Astrocyte of the spinal cord (primary cell): Measurements from ENCODE around the gene UBASH3B.

ENCODE experiments used
- DNase-seq: peaks from one replicate; pipeline ENCODE4 v3.0.0; 2011; ENCODE audit warnings: low read depth, low spot score
- H3K4me3 ChIP-seq: 2 replicates; pipeline ENCODE4 v1.5.1; 2011; ENCODE audit warnings: low read depth, mild to moderate bottlenecking, low read length, moderate library complexity
- in situ Hi-C: cut with HindIII; loops from 2 replicates; pipeline ENCODE4 v1.10.0; 2017; ENCODE audit warnings: low sequenced_read_pairs
- TF ChIP-seq, protein P1 (sequence below): IDR thresholded peaks from 2 replicates; pipeline ENCODE4 v1.5.1; 2012; ENCODE audit warnings: low read depth, mild to moderate bottlenecking, low read length, inconsistent platforms

UBASH3B gene

GRCh38 chr11:122691549-122692150 lies 36.1 kb downstream of the UBASH3B start:
- no peak for DNase-seq
- TF ChIP-seq, protein P1, sequence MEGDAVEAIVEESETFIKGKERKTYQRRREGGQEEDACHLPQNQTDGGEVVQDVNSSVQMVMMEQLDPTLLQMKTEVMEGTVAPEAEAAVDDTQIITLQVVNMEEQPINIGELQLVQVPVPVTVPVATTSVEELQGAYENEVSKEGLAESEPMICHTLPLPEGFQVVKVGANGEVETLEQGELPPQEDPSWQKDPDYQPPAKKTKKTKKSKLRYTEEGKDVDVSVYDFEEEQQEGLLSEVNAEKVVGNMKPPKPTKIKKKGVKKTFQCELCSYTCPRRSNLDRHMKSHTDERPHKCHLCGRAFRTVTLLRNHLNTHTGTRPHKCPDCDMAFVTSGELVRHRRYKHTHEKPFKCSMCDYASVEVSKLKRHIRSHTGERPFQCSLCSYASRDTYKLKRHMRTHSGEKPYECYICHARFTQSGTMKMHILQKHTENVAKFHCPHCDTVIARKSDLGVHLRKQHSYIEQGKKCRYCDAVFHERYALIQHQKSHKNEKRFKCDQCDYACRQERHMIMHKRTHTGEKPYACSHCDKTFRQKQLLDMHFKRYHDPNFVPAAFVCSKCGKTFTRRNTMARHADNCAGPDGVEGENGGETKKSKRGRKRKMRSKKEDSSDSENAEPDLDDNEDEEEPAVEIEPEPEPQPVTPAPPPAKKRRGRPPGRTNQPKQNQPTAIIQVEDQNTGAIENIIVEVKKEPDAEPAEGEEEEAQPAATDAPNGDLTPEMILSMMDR = no peak
- in situ Hi-C loops = no loop called here
- no peak overlapping the region for H3K4me3 ChIP-seq

DNA sequence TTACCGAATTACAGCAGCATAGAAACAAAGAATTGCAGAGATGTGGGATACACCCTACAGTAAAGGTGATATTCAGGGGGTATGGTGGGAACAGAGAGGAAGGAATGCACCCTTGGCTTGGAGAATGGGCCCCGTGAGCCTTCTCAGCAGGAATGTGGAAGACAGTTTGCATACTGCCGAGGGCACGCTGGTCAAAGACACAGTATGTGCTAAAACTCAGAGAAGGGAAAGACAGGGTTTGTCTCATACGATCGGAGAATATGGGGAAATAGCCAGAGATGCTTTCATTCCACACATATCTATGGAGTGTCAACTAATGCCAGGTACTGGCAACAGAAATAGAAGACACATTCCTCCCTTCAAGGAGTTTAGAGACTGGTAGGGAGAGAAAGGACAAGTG lies 36.9 kb downstream of the UBASH3B start:
- no peak for DNase-seq
- in situ Hi-C loops = no loop called here
- TF ChIP-seq, protein P1 = no peak
- no peak overlapping the region for H3K4me3 ChIP-seq

DNA sequence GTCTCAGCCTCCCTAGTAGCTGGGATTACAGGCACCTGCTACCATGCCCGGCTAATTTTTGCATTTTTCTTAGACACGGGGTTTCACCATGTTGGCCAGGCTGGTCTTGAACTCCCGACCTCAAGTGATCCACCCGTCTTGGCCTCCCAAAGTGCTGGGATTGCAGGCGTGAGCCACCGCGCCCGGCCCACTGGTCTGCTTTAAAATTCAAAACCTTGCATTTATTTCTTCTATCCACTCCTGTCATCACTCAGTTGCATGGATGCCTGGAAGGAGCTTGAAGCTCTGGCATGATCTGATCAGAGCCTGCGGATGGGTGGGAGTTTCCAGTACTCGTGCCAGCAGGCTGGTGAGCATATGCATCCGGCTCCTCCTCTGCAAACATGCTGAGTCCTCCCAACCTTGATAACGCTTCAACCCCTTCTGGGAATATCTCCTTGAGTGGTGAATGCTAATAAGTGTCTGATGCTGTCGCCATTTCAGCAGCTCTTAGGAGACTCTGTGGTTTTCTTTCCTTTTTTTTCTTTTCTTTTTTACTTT lies 39.6 kb downstream of the UBASH3B start:
- in situ Hi-C loops = no loop called here
- TF ChIP-seq, protein P1 = no peak
- no peak overlapping the region for H3K4me3 ChIP-seq
- no peak for DNase-seq

DNA sequence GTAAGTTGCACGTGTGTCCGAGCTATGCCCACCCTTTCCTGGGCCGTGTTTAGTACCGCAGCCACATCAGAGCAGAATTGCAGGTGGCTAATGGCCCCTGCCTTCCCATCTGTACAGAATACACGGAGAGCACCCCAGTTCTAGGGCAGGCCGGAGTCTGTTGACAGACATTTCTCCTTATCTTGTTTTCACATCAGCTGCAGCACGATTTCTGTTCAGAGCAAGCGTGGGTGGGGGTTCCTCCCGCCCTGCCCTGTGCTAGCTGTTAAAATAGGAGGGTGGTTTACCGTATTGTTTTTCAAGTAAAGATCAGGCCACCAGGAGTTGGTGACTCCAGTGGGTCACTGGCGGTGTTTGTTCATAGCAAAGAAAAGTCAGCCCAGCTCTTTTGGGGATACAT lies 41.1 kb downstream of the UBASH3B start:
- in situ Hi-C loops = no loop called here
- TF ChIP-seq, protein P1 = no peak
- DNase-seq = no peak
- H3K4me3 ChIP-seq = no peak overlapping the region

DNA sequence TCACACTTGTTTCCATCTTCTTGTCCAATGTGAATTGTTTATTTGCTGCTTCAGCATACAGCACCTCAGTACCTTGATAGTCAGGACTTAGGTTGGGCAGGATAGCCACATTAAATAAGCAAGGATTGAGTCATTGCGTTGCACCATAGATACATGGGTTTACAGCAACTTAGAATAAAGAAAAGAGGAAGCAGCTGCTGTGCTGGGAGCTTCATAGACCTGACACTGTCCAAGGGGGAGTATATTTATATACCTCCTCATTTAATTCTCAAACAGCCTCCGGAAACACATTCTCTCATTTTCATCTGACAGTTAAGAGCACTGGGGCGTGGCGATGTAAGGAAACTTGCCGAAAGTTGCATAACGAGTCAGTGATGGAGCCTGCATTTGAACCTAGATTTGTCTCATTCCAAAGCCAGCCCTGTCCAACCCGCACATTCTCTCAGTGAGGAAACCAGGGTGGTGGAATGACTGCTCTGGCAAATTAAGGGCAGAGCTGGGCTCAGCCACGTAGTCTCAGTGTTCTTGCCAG lies 42.2 kb downstream of the UBASH3B start:
- no peak overlapping the region for H3K4me3 ChIP-seq
- DNase-seq = peak; percentile 67
- in situ Hi-C loops = no loop called here
- TF ChIP-seq, protein P1 = no peak

GRCh38 chr11:122698392-122698791 lies 42.9 kb downstream of the UBASH3B start:
- H3K4me3 ChIP-seq = no peak overlapping the region
- TF ChIP-seq, protein P1 = no peak
- DNase-seq = no peak
- in situ Hi-C loops = no loop called here
